OCI-LY3 (cell line): ENCODE measurements around the gene LPCAT1.

ENCODE experiments used
- H2AFZ ChIP-seq: fragments of 200-600, 300-600 bp; shearing (Covaris generic); 2 replicates; pipeline ENCODE4 v1.6.0; 2014; ENCODE audit warnings: antibody characterized with exemption, low read depth, low read length
- H3K27ac ChIP-seq: fragments of 200-600, 300-600 bp; sonication (generic); 2 replicates; pipeline ENCODE4 v1.5.1; 2014; ENCODE audit warnings: mild to moderate bottlenecking, low read length, moderate library complexity, mixed read lengths
- H3K27me3 ChIP-seq: fragments of 200-600, 300-600 bp; sonication (generic); 2 replicates; pipeline ENCODE4 v1.6.1; 2014; ENCODE audit warnings: low read depth, low read length, mixed read lengths
- H3K36me3 ChIP-seq: fragments of 200-600, 300-600 bp; sonication (generic); replicated peaks from 2 replicates; pipeline ENCODE3; 2014; ENCODE audit warnings: low read depth, low read length, mixed read lengths
- H3K4me1 ChIP-seq: fragments of 300-600, 200-600 bp; sonication (generic); 2 replicates; pipeline ENCODE4 v1.6.1; 2014; ENCODE audit warnings: low read length, mixed read lengths
- H3K4me2 ChIP-seq: fragments of 200-600, 300-600 bp; sonication (generic); 2 replicates; pipeline ENCODE4 v1.6.1; 2014; ENCODE audit warnings: low read length, mixed read lengths
- H3K4me3 ChIP-seq: fragments of 300-600, 200-600 bp; sonication (generic); 2 replicates; pipeline ENCODE4 v1.5.1; 2014; ENCODE audit warnings: antibody characterized with exemption, mild to moderate bottlenecking, low read length, moderate library complexity
- H3K79me2 ChIP-seq: fragments of 300-600, 200-600 bp; shearing (Covaris generic); 2 replicates; pipeline ENCODE4 v1.6.1; 2014; ENCODE audit warnings: mild to moderate bottlenecking, low read length, mixed read lengths
- H3K9ac ChIP-seq: fragments of 300-600, 200-600 bp; shearing (Covaris generic); 2 replicates; pipeline ENCODE4 v1.6.0; 2014; ENCODE audit warnings: mild to moderate bottlenecking, low read length, moderate library complexity
- H3K9me3 ChIP-seq: fragments of 200-600, 300-600 bp; shearing (Covaris generic); 2 replicates; pipeline ENCODE4 v1.6.1; 2014; ENCODE audit warnings: low read length, mixed read lengths; ENCODE audit not compliant: insufficient read depth
- H4K20me1 ChIP-seq: fragments of 200-600, 300-600 bp; sonication (generic); 2 replicates; pipeline ENCODE4 v1.6.1; 2016; ENCODE audit warnings: low read length, mixed read lengths; ENCODE audit not compliant: insufficient read depth
- EZH2phosphoT487 ChIP-seq: fragments of 200-600 bp; shearing (Covaris generic); IDR thresholded peaks from 2 replicates; pipeline ENCODE4 v1.6.1; 2018; ENCODE audit warnings: antibody characterized with exemption, mixed run types, low read depth
- TF ChIP-seq, protein P1 (sequence below): fragments of 200-600, 300-600 bp; sonication (generic); IDR thresholded peaks from 2 replicates; pipeline ENCODE4 v1.5.1; 2014; ENCODE audit warnings: antibody characterized with exemption, low read length, low read depth

LPCAT1 gene

DNA sequence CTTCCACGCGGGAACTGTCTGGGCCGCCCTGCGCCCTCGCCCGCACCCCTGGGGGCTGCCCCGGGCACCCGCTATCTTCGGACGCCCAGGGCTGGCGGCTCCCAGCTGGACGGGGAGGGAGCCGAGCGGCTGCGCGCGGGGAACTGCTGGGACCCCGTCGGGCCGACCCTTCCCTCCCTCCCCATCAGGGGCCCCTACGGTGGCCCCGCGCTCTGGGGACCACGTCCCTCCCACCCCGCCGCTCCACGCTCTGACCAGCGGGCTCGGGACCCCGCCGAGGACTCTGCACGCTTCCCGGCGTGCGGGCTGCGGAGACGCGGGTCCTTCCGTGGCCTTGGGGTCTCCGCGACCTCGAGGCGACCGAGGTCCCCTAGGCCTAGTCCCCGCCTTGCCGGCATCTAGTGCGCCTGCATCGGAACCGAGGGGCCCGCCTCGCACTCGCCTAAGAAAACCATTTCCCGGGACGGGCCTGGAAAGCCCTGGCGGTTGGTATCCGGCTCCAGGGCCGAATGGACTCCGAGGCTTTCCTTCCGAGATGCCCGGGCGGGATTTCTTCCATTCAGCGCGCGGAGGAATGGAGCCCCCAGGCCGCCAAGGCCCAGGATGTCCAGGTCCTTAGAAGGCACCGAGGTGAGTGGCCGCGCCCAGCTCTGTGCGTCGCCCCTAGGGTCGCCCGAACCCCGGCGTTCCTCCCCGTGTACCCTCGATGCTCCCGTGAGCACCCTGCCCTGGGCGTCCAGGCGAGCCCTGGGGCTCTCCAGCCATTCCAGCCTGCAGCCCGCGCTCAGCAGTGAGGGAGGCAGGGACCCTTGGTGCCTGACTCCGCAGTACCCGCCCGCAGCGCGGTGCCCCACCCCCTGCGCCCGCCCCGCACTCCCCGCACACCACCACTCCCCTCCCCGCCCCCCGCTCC, 77.8 kb downstream of the LPCAT1 start:
- no peaks in the 10 kb centered on the region for H3K4me1 ChIP-seq
- H3K79me2 ChIP-seq = no peaks in the 10 kb centered on the region
- no peak overlapping the region for H3K9ac ChIP-seq
- no peaks in the 10 kb centered on the region for H3K27me3 ChIP-seq
- H4K20me1 ChIP-seq = no peaks in the 10 kb centered on the region
- H3K4me2 ChIP-seq = no peak overlapping the region
- no peaks in the 10 kb centered on the region for H3K9me3 ChIP-seq
- H3K27ac ChIP-seq = no peak overlapping the region
- H3K36me3 ChIP-seq = no peaks in the 10 kb centered on the region
- TF ChIP-seq, protein P1, sequence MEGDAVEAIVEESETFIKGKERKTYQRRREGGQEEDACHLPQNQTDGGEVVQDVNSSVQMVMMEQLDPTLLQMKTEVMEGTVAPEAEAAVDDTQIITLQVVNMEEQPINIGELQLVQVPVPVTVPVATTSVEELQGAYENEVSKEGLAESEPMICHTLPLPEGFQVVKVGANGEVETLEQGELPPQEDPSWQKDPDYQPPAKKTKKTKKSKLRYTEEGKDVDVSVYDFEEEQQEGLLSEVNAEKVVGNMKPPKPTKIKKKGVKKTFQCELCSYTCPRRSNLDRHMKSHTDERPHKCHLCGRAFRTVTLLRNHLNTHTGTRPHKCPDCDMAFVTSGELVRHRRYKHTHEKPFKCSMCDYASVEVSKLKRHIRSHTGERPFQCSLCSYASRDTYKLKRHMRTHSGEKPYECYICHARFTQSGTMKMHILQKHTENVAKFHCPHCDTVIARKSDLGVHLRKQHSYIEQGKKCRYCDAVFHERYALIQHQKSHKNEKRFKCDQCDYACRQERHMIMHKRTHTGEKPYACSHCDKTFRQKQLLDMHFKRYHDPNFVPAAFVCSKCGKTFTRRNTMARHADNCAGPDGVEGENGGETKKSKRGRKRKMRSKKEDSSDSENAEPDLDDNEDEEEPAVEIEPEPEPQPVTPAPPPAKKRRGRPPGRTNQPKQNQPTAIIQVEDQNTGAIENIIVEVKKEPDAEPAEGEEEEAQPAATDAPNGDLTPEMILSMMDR = no peak
- no peak for TF ChIP-seq EZH2phosphoT487
- no peak overlapping the region for H2AFZ ChIP-seq
- H3K4me3 ChIP-seq = no peak overlapping the region

GRCh38 chr5:1445313-1445688, 78.5 kb downstream of the LPCAT1 start, which contains the start of gene SLC6A3:
Gene SLC6A3, minus strand, starts transcription at chr5:1445440. Its CDS starts 2,243 bp downstream, at chr5:1443197.
- Histone ChIP-seq H3K4me3 (no peak within 1 kb of the TSS), H2AFZ (no peak within 1 kb of the TSS), H3K79me2 (no peaks in the 10 kb centered on the region), H3K4me2 (no peak within 1 kb of the TSS), H3K9me3 (no peaks in the 10 kb centered on the region), H3K9ac (no peak within 1 kb of the TSS), H3K27ac (no peak within 1 kb of the TSS), H3K27me3 (no peaks in the 10 kb centered on the region), H3K36me3 (no peaks in the 10 kb centered on the region), H3K4me1 (no peaks in the 10 kb centered on the region), H4K20me1 (no peaks in the 10 kb centered on the region)
- TF ChIP-seq, protein P1 = no peak
- no peak for TF ChIP-seq EZH2phosphoT487

- Histone ChIP-seq H2AFZ (no peak overlapping the region), H3K9me3 (no peaks in the 10 kb centered on the region), H3K9ac (no peak overlapping the region), H3K27me3 (no peaks in the 10 kb centered on the region), H4K20me1 (no peaks in the 10 kb centered on the region), H3K4me3 (no peak overlapping the region), H3K4me1 (no peaks in the 10 kb centered on the region), H3K27ac (no peak overlapping the region), H3K36me3 (no peaks in the 10 kb centered on the region), H3K79me2 (no peaks in the 10 kb centered on the region), H3K4me2 (no peak overlapping the region)
- TF ChIP-seq, protein P1 = no peak
- no peak for TF ChIP-seq EZH2phosphoT487
Observed at GRCh38 chr5:1444361-1445189, 79.2 kb downstream of the LPCAT1 start.

GRCh38 chr5:1443991-1444360, 79.8 kb downstream of the LPCAT1 start:
- Histone ChIP-seq H3K4me3 (no peak overlapping the region), H3K36me3 (no peaks in the 10 kb centered on the region), H3K27ac (no peak overlapping the region), H3K79me2 (no peaks in the 10 kb centered on the region), H3K9me3 (no peaks in the 10 kb centered on the region), H3K27me3 (no peaks in the 10 kb centered on the region), H3K9ac (no peak overlapping the region), H3K4me1 (no peaks in the 10 kb centered on the region), H3K4me2 (no peak overlapping the region), H2AFZ (no peak overlapping the region), H4K20me1 (no peaks in the 10 kb centered on the region)
- TF ChIP-seq EZH2phosphoT487 = no peak
- TF ChIP-seq, protein P1 = no peak
